ENCODE data around the gene ELN.
"Not testable (repeated sequence)": the region's sequence is repeated elsewhere in the genome, so short reads cannot be mapped to it uniquely, and the experiment has no call there.

Gene ELN

GRCh38 chr7:74043523-74043951 is 15.6 kb downstream of the ELN start:
- peak; percentile 92 for ATAC-seq
- no peak for TF ChIP-seq ZC3H10 (CRISPR knock-in tag; IDR thresholded peaks at IDR 0.05)
- no peak for TF ChIP-seq OSR1 (CRISPR knock-in tag; IDR thresholded peaks at IDR 0.05)
- TF ChIP-seq TCF4 (CRISPR knock-in tag; IDR thresholded peaks at IDR 0.05; ENCODE audit: borderline replicate concordance): peak; percentile 95
- no peak for TF ChIP-seq POU6F1 (CRISPR knock-in tag; IDR thresholded peaks at IDR 0.05; ENCODE audit: borderline replicate concordance, low read depth)

- TF ChIP-seq GLIS3 (CRISPR knock-in tag; IDR thresholded peaks at IDR 0.05) (no peak), ISL1 (CRISPR knock-in tag; IDR thresholded peaks at IDR 0.05) (no peak), CREB5 (CRISPR knock-in tag; IDR thresholded peaks at IDR 0.05; ENCODE audit: low read depth) (no peak), TOX (CRISPR knock-in tag; IDR thresholded peaks at IDR 0.05; ENCODE audit: borderline replicate concordance) (no peak), CSRNP3 (CRISPR knock-in tag; IDR thresholded peaks at IDR 0.05) (no peak), PATZ1 (CRISPR knock-in tag; IDR thresholded peaks at IDR 0.05; ENCODE audit: borderline replicate concordance) (no peak), RARB (CRISPR knock-in tag; IDR thresholded peaks at IDR 0.05) (no peak), ZNF8 (CRISPR knock-in tag; IDR thresholded peaks at IDR 0.05) (no peak), TCF4 (CRISPR knock-in tag; IDR thresholded peaks at IDR 0.05; ENCODE audit: borderline replicate concordance) (no peak), ZNF565 (CRISPR knock-in tag; conservative IDR thresholded peaks at IDR 0.05; ENCODE audit: low read depth) (no peak), ESRRG (CRISPR knock-in tag; IDR thresholded peaks at IDR 0.05) (no peak)
- ATAC-seq: no peak
Measured at GRCh38 chr7:74044366-74045350, 16.7 kb downstream of the ELN start.

GRCh38 chr7:74046581-74046980 is 18.6 kb downstream of the ELN start:
- not testable (repeated sequence) for ATAC-seq

- no peak for ATAC-seq
- TF ChIP-seq TOX (CRISPR knock-in tag; IDR thresholded peaks at IDR 0.05; ENCODE audit: borderline replicate concordance) (no peak), GLIS3 (CRISPR knock-in tag; IDR thresholded peaks at IDR 0.05) (no peak), CSRNP3 (CRISPR knock-in tag; IDR thresholded peaks at IDR 0.05) (no peak), RARB (CRISPR knock-in tag; IDR thresholded peaks at IDR 0.05) (no peak), OSR1 (CRISPR knock-in tag; IDR thresholded peaks at IDR 0.05) (no peak), ZNF70 (CRISPR knock-in tag; IDR thresholded peaks at IDR 0.05) (no peak), PATZ1 (CRISPR knock-in tag; IDR thresholded peaks at IDR 0.05; ENCODE audit: borderline replicate concordance) (no peak), TSHZ2 (CRISPR knock-in tag; IDR thresholded peaks at IDR 0.05) (no peak), ISL1 (CRISPR knock-in tag; IDR thresholded peaks at IDR 0.05) (no peak), CREB5 (CRISPR knock-in tag; IDR thresholded peaks at IDR 0.05; ENCODE audit: low read depth) (no peak), ZNF565 (CRISPR knock-in tag; conservative IDR thresholded peaks at IDR 0.05; ENCODE audit: low read depth) (no peak), PPARA (CRISPR knock-in tag; IDR thresholded peaks at IDR 0.05; ENCODE audit: borderline replicate concordance) (no peak)
Measured at GRCh38 chr7:74047804-74048380, 19.9 kb downstream of the ELN start.
